GM21576 (cell line): ENCODE results near the gene SLC37A2.

Experiments
- ATAC-seq: cut with Tn5 transposase; IDR thresholded peaks from one replicate; pipeline ENCODE4 v1.9.1; 2021; ENCODE audit warnings: mild to moderate bottlenecking, moderate library complexity; ENCODE audit not compliant: unreplicated experiment

The SLC37A2 gene

GRCh38 chr11:125070699-125071254 is 7.7 kb downstream of the SLC37A2 start:
- ATAC-seq: peak; percentile 67

- ATAC-seq: no peak
Measured at GRCh38 chr11:125071435-125071834, 8.3 kb downstream of the SLC37A2 start.

GRCh38 chr11:125071846-125072217 is 8.7 kb downstream of the SLC37A2 start:
- no peak for ATAC-seq

GRCh38 chr11:125072218-125072960 is 9.3 kb downstream of the SLC37A2 start:
- ATAC-seq: peak; percentile 84

- no peak for ATAC-seq
Measured at GRCh38 chr11:125072961-125073590, 10.0 kb downstream of the SLC37A2 start.

GRCh38 chr11:125073616-125074483 is 10.7 kb downstream of the SLC37A2 start:
- no peak for ATAC-seq

GRCh38 chr11:125074511-125075241 is 11.6 kb downstream of the SLC37A2 start:
- ATAC-seq: no peak

- no peak for ATAC-seq
Measured at GRCh38 chr11:125075242-125075625, 12.1 kb downstream of the SLC37A2 start.

GRCh38 chr11:125075900-125076317 is 12.8 kb downstream of the SLC37A2 start:
- ATAC-seq: no peak

GRCh38 chr11:125076378-125076945 is 13.4 kb downstream of the SLC37A2 start:
- no peak for ATAC-seq

- ATAC-seq: no peak
Measured at GRCh38 chr11:125078016-125078415, 14.9 kb downstream of the SLC37A2 start.

- ATAC-seq: no peak
Measured at GRCh38 chr11:125078516-125079140, 15.5 kb downstream of the SLC37A2 start.

- ATAC-seq: no peak
Measured at GRCh38 chr11:125079151-125079877, 16.2 kb downstream of the SLC37A2 start.

GRCh38 chr11:125079878-125080530 is 16.9 kb downstream of the SLC37A2 start:
- no peak for ATAC-seq

- ATAC-seq: no peak
Measured at GRCh38 chr11:125080531-125080911, 17.4 kb downstream of the SLC37A2 start.

GRCh38 chr11:125081098-125081798 is 18.1 kb downstream of the SLC37A2 start:
- ATAC-seq: no peak

GRCh38 chr11:125082040-125082439 is 18.9 kb downstream of the SLC37A2 start:
- no peak for ATAC-seq
